ES-I3 (cell line): ENCODE measurements around the gene ARRDC1.
"Not testable (repeated sequence)": the region's sequence is repeated elsewhere in the genome, so short reads cannot be mapped to it uniquely, and the experiment has no call there.

Experiments used
- H3K36me3 ChIP-seq: 2 replicates; pipeline ENCODE4 v1.6.1; 2013; ENCODE audit warnings: mild to moderate bottlenecking, low read length, control low read depth, moderate library complexity; ENCODE audit not compliant: insufficient read depth
- H3K4me1 ChIP-seq: 2 replicates; pipeline ENCODE4 v1.6.1; 2013; ENCODE audit warnings: mild to moderate bottlenecking, control low read depth, low read length; ENCODE audit not compliant: insufficient read depth
- H3K9ac ChIP-seq: 2 replicates; pipeline ENCODE4 v1.6.1; 2013; ENCODE audit warnings: low read depth, mild to moderate bottlenecking, low read length, moderate library complexity
- H3K9me3 ChIP-seq: 2 replicates; pipeline ENCODE4 v1.6.1; 2013; ENCODE audit warnings: mild to moderate bottlenecking, low read length, moderate library complexity; ENCODE audit not compliant: control insufficient read depth, insufficient read depth

ARRDC1 gene

DNA sequence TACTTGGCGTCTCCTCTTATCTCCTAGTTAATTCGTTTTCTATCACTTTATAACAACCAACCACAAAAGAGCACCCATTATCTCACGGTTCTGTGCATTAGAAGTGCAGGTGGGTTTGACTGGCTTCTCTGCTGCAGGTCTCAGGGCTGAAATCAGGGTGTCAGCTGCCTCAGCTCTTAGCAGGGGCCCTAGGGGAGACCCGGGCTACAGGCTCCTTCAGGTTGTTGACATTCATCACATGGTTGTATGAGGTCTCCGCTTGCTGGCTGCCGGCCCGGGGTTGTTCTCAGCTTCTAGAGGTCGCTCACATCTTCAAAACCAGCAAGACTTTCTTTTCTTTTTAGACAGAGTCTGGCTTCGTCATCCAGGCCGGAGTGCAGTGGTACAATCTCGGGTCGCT, 12.3 kb upstream of the ARRDC1 start:
- H3K4me1 ChIP-seq, result peaks cover 3% of the 10 kb centered on the region; the same call in 1 of the 2 replicates
- no peak overlapping the region for H3K9ac ChIP-seq
- H3K36me3 ChIP-seq, result peaks cover 4% of the 10 kb centered on the region; the same call in 1 of the 2 replicates
- no peaks in the 10 kb centered on the region for H3K9me3 ChIP-seq

DNA sequence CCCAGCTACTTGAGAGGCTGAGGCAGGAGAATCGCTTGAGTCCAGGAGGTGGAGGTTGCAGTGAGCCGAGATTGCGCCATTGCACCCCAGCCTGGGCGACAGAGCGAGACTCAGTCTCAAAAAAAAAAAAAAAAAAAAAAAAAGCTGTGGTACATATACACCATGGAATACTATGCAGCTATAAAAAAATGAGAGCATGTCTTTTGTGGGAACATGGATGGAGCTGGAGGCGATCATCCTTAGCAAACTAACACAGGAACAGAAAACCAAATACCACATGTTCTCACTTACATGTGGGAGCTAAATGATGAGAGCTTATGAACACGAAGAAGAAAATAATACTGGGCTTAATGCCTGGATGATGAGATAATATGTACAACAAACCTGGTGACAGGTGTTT, 8.9 kb upstream of the ARRDC1 start:
- H3K9ac ChIP-seq, H3K36me3 ChIP-seq, H3K9me3 ChIP-seq, H3K4me1 ChIP-seq: not testable (repeated sequence)

DNA sequence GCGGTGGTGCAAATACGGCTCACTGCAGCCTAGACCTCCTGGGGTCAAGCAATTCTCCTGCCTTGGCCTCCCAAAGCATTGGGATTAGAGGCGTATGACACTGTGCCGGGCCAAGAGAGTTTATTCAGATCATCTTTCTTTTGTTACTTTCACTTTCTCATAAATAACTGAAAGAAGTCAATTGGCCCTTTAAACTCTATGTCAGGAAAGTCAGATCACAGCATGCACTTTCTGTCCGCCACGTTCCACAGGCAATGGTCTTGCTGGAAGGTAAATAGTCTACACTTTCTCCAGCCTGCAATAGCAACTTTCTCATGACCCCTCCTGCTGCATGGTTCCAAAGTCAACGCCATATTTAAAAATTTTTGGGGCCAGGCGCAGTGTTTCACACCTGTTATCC, 6.5 kb upstream of the ARRDC1 start:
- Histone ChIP-seq H3K36me3 (no peaks in the 10 kb centered on the region), H3K4me1 (no peaks in the 10 kb centered on the region; the same call in 1 of the 2 replicates), H3K9me3 (no peaks in the 10 kb centered on the region), H3K9ac (no peak overlapping the region)

DNA sequence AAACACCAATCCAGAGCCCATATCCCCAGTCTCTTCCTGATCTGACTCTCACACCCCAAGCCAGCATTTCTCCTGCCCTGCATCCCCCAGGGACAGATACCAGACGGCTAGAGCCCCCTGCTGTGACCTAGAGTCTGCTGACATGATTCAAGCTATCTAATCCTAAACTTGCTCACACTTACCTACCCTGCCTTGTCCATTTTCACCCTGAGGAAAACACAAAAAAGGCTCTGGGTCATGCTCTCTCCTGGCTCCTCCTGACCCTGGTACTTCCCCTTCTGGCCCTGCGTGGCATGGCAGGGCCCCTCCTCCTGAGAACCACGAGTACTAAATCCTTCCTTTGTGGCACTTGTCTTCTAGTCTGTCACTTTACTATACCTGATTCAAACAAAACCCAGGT, 2.8 kb upstream of the ARRDC1 start:
- Histone ChIP-seq H3K9me3 (no peaks in the 10 kb centered on the region), H3K4me1 (no peaks in the 10 kb centered on the region; the same call in 1 of the 2 replicates)

DNA sequence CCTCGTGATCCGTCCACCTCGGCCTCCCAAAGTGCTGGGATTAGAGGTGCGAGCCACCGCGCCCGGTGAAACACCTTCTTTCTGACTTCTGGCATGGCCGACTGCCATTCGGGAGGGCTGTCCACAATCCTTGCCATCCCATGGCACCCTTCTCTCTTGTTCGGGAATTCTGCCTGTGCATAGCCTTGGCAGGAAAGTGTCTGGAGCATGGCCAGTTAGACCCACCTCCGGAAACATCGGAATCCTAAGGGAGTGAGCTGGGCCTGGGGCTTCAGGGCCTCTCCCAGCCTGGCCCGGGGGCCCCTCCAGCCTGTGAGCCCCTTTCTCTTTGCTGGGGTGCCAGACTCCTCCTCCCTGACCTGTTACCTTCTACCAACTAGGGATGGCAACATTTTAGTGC, 1.6 kb upstream of the ARRDC1 start:
- no peaks in the 10 kb centered on the region for H3K9me3 ChIP-seq
- H3K4me1 ChIP-seq, result no peaks in the 10 kb centered on the region; the same call in 1 of the 2 replicates
- H3K36me3 ChIP-seq, result no peaks in the 10 kb centered on the region
- no peak overlapping the region for H3K9ac ChIP-seq

More for the DNA sequence above, 2.8 kb upstream of the ARRDC1 start:
- Histone ChIP-seq H3K36me3 (no peaks in the 10 kb centered on the region), H3K9ac (no peak overlapping the region)

DNA sequence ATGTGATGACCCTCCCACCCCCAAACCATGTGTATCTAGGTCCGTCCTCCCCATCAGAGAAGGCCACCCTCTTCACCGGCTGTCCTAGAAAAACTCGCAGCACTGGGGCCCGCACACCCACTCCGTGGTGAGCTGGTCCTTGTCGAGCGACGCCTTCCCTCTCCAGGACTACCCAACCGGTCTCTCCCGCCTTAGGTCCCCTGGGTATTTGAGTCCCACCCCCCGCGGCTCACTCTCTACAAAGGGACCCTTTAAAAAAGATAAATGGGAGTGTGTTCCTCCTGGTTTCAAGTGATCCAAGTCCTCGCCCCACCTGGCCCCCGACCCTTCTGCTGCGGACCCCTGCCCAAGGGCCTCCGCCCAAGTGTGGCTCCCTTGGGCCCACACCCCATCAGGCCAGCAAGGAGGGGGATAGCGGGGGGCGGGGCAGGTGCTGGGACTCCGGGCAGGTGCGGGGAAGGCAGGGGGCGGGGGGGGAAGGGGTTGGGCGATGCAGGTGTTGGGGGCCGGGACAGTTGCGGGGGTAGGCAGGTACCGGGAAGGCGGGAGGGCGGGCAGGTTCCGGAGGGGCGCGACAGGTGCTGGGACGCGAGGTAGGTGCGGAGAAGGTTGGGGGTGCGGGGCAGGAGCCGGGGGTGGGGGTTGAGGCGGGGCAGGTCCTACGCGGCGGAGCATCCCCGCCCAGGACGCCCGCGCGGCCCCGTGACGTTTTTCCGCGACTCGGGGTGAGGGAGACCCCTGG, 970 bp upstream of the ARRDC1 start:
- Histone ChIP-seq H3K9ac (no peak overlapping the region; the same call in 1 of the 2 replicates), H3K4me1 (no peaks in the 10 kb centered on the region; the same call in 1 of the 2 replicates), H3K36me3 (no peaks in the 10 kb centered on the region), H3K9me3 (no peaks in the 10 kb centered on the region)

DNA sequence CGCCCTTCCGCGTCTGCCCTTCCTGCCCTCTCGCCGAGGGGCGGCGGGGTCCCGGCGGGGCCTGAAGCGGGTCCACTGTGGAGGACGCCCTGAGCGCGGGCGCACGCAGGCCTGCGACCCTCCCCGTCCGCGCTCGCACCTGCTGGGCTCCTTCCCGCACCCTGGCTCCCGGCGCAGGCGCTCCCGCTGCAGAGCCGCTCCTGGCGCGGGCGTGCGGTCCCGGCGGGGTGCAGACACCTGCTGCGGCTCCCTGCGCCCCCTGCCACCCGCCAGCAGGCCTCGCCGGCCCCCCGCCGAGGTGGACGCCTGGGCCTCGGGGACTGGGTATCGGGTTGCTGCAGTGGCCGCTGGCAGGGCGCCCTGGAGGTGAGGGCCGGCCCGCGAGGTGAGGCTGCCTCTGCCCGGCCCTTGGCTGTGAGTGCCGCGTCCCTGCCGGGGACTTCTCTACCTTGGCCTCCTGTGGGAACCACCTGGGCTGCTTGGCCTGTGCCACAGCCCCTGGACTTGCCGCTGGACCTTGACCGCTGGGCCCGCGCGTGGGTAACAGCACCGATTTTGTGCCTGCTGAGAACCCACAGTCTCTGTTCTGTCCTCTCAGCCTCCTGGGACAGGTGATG, 627 bp downstream of the ARRDC1 start:
- Histone ChIP-seq H3K4me1 (no peaks in the 10 kb centered on the region; the same call in 1 of the 2 replicates), H3K9ac (peak overlapping the region; percentile 81), H3K9me3 (no peaks in the 10 kb centered on the region), H3K36me3 (no peaks in the 10 kb centered on the region)

DNA sequence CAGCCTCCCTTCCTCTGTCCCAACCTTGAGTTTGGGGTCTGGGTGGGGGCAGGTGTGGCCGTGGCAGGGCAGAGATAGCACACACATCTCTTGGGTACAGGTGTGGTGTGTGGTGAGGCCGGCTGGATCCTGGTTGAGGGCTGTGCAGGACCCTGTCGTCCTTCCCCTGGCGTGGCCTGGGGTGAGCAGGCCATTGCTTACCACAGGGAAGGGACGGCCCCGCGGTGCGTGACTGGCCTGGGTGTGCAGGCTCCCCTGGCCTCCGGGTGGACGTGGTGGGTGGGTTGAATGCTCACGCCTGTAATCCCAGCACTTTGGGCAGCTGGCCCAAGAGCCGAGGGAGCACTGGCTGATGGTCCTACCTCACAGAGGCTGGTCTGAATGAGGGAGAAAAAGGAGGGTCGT, 1.2 kb downstream of the ARRDC1 start:
- no peaks in the 10 kb centered on the region for H3K36me3 ChIP-seq
- peaks cover 3% of the 10 kb centered on the region for H3K4me1 ChIP-seq
- peak overlapping the region; percentile 81; the same call in 1 of the 2 replicates for H3K9ac ChIP-seq
- H3K9me3 ChIP-seq, result no peaks in the 10 kb centered on the region

DNA sequence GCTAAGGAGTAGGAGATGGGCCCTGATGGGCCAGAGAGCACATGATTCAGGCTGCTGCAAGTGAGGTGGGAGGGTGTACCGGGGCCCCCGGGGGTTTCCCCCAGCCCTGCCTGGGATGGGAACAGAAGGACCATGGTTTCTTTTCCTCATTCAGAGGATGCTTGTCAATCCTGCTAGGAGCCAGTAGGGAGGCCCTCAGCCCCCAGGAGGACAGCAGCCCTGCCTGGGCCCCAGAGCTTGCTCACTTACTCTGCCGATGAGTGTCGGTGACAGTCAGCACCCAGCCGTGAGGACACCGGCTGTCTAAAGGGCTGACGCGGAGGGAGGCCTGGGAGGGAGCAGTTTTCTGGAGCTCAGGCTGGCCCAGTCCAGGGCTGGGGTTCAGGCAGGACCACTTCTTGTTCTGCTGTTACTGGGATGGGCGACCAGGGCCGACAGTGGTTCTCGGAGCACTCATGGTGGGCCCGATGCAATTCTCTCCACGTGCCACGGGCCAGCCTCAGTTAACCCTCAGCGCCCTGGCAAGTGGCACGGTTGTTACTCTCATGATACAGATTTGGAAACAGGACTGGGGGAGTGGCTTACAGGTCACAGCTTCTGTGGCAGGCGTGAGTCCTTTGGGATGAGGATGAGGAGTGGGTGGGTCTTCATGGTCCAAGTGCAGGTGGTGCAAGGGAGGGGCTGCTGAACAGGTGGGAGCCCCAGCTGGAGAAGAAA, 1.8 kb downstream of the ARRDC1 start:
- no peaks in the 10 kb centered on the region for H3K36me3 ChIP-seq
- no peaks in the 10 kb centered on the region for H3K9me3 ChIP-seq
- peaks cover 9% of the 10 kb centered on the region for H3K4me1 ChIP-seq
- H3K9ac ChIP-seq, result no peak overlapping the region

DNA sequence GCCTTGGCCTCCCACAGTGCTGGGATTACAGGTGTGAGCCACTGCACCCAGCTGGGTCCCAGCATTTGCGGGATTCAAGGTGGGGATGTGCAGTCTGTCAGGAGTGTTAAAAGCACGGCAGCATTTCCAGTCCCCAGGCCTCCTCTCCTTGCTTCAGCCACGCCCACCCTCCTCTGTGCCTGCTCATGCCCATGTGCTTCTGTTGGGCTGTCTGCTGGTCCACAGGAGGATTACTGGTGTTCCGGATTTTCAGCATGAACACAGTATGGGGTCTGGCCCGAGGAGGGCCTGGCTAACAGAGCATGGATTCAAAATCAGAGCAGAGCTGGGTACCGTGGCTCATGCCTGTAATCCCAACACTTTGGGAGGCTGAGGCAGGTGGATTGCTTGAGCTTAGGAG, 5.5 kb downstream of the ARRDC1 start:
- H3K9ac ChIP-seq, result no peak overlapping the region
- H3K9me3 ChIP-seq, result no peaks in the 10 kb centered on the region
- H3K36me3 ChIP-seq, result no peaks in the 10 kb centered on the region
- H3K4me1 ChIP-seq, result peaks cover 12% of the 10 kb centered on the region

DNA sequence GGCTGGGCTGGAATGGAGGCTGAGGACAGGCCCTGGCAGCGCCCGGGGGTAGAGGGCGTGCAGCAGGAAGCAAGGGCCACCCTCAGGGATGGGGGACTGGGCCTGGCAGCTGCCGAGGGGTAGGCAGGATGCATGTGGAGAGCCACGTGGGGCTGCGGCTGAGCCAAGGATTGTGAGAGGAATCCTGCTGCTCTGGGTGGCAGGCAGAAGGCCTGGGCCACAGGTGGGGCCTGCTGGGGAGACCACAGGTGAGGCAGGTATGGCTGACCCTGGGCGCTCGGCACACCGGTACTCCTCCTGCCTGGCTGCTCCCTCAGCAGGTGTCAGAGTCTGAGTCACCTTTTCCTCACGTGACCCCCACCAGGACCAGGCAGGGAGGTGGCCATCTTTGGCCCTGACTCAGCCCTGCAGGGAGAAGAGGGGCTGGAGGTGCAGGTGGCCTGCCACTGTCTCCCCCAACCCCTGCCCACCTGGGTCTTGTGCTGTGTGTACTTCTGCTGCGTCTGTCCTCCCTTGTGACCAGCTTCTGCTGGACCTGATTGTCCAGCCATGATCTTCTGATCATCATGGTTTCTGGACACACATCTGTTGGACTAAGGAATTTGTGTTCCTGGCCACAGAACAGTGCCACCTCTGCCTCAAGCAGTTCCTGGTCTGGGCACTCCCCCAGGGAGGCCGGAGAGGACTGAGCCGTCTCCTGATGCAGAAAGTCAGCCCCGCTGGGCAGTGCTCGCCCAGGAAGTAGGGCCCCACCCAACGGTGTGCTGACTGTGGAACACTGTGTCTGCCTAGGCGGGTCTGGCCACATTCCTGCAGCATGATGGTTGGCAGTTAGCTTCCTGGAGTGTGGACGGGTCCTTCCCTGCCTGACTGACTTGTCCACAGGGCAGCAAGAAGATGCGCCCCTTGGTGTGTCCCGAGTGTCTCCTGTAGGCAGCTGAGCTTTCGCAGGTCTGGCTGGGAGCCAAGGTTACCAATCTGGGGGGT, 6.4 kb downstream of the ARRDC1 start:
- H3K36me3 ChIP-seq, result no peaks in the 10 kb centered on the region; the same call in 1 of the 2 replicates
- H3K9ac ChIP-seq, result no peak overlapping the region
- no peaks in the 10 kb centered on the region for H3K9me3 ChIP-seq
- peaks cover 12% of the 10 kb centered on the region for H3K4me1 ChIP-seq

DNA sequence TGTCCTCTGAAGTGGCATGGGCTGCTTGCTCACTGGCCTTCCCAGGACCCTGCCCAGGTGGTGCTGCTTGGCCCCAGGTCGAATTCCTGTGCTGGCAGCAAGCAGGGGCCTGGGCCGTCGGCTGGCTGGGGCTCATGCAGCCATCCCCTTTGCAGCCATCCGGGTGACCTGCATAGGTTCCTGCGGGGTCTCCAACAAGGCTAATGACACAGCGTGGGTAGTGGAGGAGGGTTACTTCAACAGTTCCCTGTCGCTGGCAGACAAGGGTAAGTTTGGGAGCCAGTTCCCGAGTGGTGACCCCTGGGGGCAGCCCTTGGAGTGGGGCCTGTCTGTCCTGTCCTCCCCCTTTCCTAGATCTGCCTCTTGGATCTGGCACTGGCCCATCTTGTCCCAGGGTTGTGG, 7.3 kb downstream of the ARRDC1 start:
- H3K36me3 ChIP-seq, result no peaks in the 10 kb centered on the region; the same call in 1 of the 2 replicates
- peaks cover 12% of the 10 kb centered on the region for H3K4me1 ChIP-seq
- no peaks in the 10 kb centered on the region for H3K9me3 ChIP-seq
- no peak overlapping the region for H3K9ac ChIP-seq

DNA sequence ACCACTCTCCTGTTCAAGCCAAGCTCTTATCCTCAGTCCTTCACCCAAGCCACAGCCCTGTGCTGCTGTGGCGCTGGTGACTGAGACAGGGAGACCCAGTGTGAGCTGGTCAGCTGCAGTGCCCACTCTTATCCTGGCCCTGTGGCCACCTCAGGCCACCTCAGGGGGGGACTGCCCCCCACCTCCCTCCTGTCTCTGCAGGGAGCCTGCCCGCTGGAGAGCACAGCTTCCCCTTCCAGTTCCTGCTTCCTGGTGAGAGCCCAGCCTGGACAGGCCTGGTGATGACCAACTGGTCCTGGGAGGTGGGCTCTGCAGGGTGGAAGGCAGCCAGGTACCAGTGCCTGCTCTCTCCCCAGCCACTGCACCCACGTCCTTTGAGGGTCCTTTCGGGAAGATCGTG, 7.8 kb downstream of the ARRDC1 start:
- no peak overlapping the region for H3K9ac ChIP-seq
- no peaks in the 10 kb centered on the region; the same call in 1 of the 2 replicates for H3K36me3 ChIP-seq
- H3K4me1 ChIP-seq, result peaks cover 12% of the 10 kb centered on the region
- no peaks in the 10 kb centered on the region for H3K9me3 ChIP-seq
